HCT116 (cell line): Measurements from ENCODE around the gene SERPINB11.
"Not testable (repeated sequence)": the region's sequence is repeated elsewhere in the genome, so short reads cannot be mapped to it uniquely, and the experiment has no call there.

ENCODE experiments used
- CEBPB ChIP-seq: IDR thresholded peaks from 2 replicates; pipeline ENCODE4 v1.6.1; 2012; ENCODE audit warnings: low read depth
- EGR1 ChIP-seq: IDR thresholded peaks from 2 replicates; pipeline ENCODE4 v1.6.1; 2012; ENCODE audit warnings: low read depth
- EZH2 ChIP-seq: fragments of 200-600 bp; sonication (generic); IDR thresholded peaks from 2 replicates; pipeline ENCODE4 v1.6.1; 2017; ENCODE audit warnings: antibody characterized with exemption, mixed run types
- EZH2phosphoT487 ChIP-seq: fragments of 200-600 bp; IDR thresholded peaks from 2 replicates; pipeline ENCODE4 v1.6.1; 2018; ENCODE audit warnings: antibody characterized with exemption, borderline replicate concordance
- POLR2A ChIP-seq: IDR thresholded peaks from 2 replicates; pipeline ENCODE4 v1.7.0; 2011; ENCODE audit warnings: borderline replicate concordance; ENCODE audit not compliant: insufficient read depth, insufficient read length; ENCODE audit errors: extremely low read depth
- POLR2AphosphoS5 ChIP-seq: IDR thresholded peaks from 2 replicates; pipeline ENCODE4 v1.6.1; 2011; ENCODE audit warnings: mild to moderate bottlenecking, low read depth, low read length, moderate library complexity
- RAD21 ChIP-seq: IDR thresholded peaks from 2 replicates; pipeline ENCODE4 v1.6.1; 2012; ENCODE audit warnings: low read depth, mild to moderate bottlenecking
- REST ChIP-seq: IDR thresholded peaks from 2 replicates; pipeline ENCODE4 v1.6.1; 2012; ENCODE audit warnings: low read depth
- SIN3A ChIP-seq: IDR thresholded peaks from 2 replicates; pipeline ENCODE4 v1.6.1; 2012; ENCODE audit warnings: low read depth
- SP1 ChIP-seq: IDR thresholded peaks from 2 replicates; pipeline ENCODE4 v1.6.1; 2012; ENCODE audit warnings: low read depth
- SRF ChIP-seq: IDR thresholded peaks from 2 replicates; pipeline ENCODE4 v1.6.1; 2012; ENCODE audit warnings: low read depth
- ZNF274 ChIP-seq: fragments of 200-500 bp; sonication (Bioruptor generic); IDR thresholded peaks from 2 replicates; pipeline ENCODE4 v1.6.1; 2014; ENCODE audit warnings: mild to moderate bottlenecking, low read depth, low read length, inconsistent platforms
- TF ChIP-seq, protein P1 (sequence below), 3 experiments: fragments of 200-600 bp in 1 of 3; sonication (generic) in 1 of 3; IDR thresholded peaks in 2 of 3; conservative IDR thresholded peaks in 1 of 3; 2 replicates each; pipeline ENCODE4 v1.5.1; 2012 to 2017; ENCODE audit warnings: low read depth in 2 of 3, low read length in 2 of 3, antibody characterized with exemption in 1 of 3, borderline replicate concordance in 1 of 3, control low read depth in 1 of 3, mild to moderate bottlenecking in 1 of 3, mixed read lengths in 1 of 3, mixed run types in 1 of 3, moderate library complexity in 1 of 3; ENCODE audit not compliant: insufficient read depth in 1 of 3
- TF ChIP-seq, protein P2 (sequence below): IDR thresholded peaks from 2 replicates; pipeline ENCODE4 v1.6.1; 2011; ENCODE audit warnings: mild to moderate bottlenecking, low read length, moderate library complexity; ENCODE audit not compliant: insufficient replicate concordance; ENCODE audit errors: extremely low read depth

DNA sequence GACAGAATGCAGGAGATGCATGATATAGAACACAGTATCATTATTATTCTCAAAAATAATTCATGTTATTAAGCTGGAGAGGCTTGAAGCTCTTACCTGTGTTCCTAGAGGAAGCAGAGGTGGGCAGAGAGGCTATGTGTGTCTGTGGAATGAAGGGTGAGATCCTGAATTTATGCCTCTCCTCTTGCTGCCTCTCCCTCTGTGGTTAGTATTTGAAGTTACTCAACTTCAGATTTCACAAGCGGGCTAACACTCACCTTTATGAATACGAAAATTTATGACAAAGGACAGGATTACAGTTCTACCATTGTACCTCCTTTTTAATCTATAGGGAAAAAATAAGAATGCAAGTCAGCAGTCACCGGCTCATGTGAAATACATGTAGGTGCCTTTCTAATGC is 41.0 kb upstream of the SERPINB11 start, which contains the start of gene SERPINB3:
- TF ChIP-seq, protein P1, sequence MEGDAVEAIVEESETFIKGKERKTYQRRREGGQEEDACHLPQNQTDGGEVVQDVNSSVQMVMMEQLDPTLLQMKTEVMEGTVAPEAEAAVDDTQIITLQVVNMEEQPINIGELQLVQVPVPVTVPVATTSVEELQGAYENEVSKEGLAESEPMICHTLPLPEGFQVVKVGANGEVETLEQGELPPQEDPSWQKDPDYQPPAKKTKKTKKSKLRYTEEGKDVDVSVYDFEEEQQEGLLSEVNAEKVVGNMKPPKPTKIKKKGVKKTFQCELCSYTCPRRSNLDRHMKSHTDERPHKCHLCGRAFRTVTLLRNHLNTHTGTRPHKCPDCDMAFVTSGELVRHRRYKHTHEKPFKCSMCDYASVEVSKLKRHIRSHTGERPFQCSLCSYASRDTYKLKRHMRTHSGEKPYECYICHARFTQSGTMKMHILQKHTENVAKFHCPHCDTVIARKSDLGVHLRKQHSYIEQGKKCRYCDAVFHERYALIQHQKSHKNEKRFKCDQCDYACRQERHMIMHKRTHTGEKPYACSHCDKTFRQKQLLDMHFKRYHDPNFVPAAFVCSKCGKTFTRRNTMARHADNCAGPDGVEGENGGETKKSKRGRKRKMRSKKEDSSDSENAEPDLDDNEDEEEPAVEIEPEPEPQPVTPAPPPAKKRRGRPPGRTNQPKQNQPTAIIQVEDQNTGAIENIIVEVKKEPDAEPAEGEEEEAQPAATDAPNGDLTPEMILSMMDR (IDR thresholded peaks at IDR 0.05 in 2 of 3, conservative IDR thresholded peaks at IDR 0.05 in 1 of 3; ENCODE audit: borderline replicate concordance in 1 of 3, insufficient read depth in 1 of 3, low read depth in 2 of 3, low read length in 2 of 3) = not testable (repeated sequence)
- not testable (repeated sequence) for TF ChIP-seq EZH2phosphoT487, POLR2A, SP1, POLR2AphosphoS5, CEBPB, ZNF274, EZH2, REST, RAD21, SIN3A, EGR1, SRF
- TF ChIP-seq, protein P2, sequence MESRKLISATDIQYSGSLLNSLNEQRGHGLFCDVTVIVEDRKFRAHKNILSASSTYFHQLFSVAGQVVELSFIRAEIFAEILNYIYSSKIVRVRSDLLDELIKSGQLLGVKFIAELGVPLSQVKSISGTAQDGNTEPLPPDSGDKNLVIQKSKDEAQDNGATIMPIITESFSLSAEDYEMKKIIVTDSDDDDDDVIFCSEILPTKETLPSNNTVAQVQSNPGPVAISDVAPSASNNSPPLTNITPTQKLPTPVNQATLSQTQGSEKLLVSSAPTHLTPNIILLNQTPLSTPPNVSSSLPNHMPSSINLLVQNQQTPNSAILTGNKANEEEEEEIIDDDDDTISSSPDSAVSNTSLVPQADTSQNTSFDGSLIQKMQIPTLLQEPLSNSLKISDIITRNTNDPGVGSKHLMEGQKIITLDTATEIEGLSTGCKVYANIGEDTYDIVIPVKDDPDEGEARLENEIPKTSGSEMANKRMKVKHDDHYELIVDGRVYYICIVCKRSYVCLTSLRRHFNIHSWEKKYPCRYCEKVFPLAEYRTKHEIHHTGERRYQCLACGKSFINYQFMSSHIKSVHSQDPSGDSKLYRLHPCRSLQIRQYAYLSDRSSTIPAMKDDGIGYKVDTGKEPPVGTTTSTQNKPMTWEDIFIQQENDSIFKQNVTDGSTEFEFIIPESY = not testable (repeated sequence)
